MG63 (cell line): ENCODE measurements around the gene F10. TPM values are rescaled to one million over a fixed set of nuclear protein-coding genes. Genes with fewer than 3 reads are reported as not detected.

Experiments
- DNase-seq: peaks from one replicate; pipeline ENCODE4 v3.0.0-alpha.2; 2020
- H3K27me3 ChIP-seq: fragments of 250-450 bp; sonication (Bioruptor Pico); 2 replicates; pipeline ENCODE4 v1.5.1; 2020; ENCODE audit warnings: mild to moderate bottlenecking, moderate library complexity
- H3K36me3 ChIP-seq: fragments of 250-450 bp; sonication (Bioruptor Pico); 2 replicates; pipeline ENCODE4 v1.5.1; 2020; ENCODE audit warnings: mild to moderate bottlenecking, moderate library complexity
- H3K4me3 ChIP-seq: fragments of 250-450 bp; sonication (Bioruptor Pico); 2 replicates; pipeline ENCODE4 v1.5.1; 2020; ENCODE audit warnings: mild to moderate bottlenecking, moderate library complexity
- H3K9me3 ChIP-seq: fragments of 250-450 bp; sonication (Bioruptor Pico); 2 replicates; pipeline ENCODE4 v1.5.1; 2020; ENCODE audit warnings: mild to moderate bottlenecking, moderate library complexity
- total RNA-seq: library from RNA; depleted of rRNA; stranded (reverse); fragments of >200 nt; shearing (Covaris generic); gene quantifications from 2 replicates; pipeline ENCODE4 v1.2.3, GENCODE V29; 2014; ENCODE audit warnings: low replicate concordance

F10 gene
- total RNA-seq, 1 experiment from 2014 or later, result not detected

DNA sequence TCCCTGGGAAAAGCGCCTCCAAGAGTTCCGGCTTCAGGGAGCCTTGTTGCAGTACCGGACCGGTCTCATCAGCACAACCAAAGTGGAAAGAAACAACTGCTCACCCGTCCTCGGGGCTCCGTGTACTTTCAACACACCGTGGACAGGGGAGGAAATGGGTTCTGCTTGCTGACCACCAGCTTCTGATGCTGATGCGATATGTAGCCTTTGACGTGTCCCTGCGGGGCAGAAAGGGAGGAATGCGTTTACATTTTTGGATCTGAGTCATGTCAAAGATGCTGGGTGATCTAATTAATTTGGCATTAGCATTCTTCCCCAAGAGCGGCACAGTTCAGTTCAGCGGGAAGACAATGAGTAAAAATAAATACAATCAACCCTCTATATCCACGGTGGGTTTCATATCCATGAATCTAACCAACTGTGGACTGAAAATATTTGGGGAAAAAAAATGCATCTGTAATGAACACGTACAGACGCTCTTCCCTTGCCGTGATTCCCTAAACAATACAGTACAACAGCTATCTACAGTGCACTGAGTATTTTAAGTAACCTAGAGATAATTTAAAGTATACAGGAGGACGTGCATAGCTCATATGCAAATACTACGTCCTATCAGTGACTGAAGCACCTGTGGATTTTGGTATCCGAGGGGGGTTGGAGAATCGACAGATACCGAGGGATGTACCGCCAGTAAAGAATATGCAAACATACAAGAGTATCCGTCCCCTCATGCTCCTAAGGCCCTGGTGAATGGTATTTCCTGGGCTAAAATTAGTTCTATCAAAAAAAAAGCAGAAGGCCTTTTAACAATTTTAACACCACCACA, 55.7 kb downstream of the F10 start:
- H3K27me3 ChIP-seq, result no peaks in the 10 kb centered on the region
- H3K9me3 ChIP-seq, result no peaks in the 10 kb centered on the region
- peak; percentile 64 for DNase-seq
- peaks cover 87% of the 10 kb centered on the region for H3K36me3 ChIP-seq
- H3K4me3 ChIP-seq, result no peak overlapping the region

DNA sequence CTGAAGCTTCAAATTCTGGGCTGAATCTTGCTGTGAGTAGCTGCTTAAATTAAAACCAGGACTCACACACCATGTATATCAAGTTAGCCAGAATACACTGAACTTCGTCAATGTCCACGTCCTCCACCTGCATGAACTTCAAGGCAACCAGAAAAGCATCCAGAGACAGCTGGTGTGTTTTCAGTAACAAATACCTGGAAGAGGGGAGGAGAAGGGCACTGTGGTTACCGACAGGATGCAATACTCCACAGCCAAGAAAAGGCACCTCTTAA, 56.2 kb downstream of the F10 start:
- no peak for DNase-seq

DNA sequence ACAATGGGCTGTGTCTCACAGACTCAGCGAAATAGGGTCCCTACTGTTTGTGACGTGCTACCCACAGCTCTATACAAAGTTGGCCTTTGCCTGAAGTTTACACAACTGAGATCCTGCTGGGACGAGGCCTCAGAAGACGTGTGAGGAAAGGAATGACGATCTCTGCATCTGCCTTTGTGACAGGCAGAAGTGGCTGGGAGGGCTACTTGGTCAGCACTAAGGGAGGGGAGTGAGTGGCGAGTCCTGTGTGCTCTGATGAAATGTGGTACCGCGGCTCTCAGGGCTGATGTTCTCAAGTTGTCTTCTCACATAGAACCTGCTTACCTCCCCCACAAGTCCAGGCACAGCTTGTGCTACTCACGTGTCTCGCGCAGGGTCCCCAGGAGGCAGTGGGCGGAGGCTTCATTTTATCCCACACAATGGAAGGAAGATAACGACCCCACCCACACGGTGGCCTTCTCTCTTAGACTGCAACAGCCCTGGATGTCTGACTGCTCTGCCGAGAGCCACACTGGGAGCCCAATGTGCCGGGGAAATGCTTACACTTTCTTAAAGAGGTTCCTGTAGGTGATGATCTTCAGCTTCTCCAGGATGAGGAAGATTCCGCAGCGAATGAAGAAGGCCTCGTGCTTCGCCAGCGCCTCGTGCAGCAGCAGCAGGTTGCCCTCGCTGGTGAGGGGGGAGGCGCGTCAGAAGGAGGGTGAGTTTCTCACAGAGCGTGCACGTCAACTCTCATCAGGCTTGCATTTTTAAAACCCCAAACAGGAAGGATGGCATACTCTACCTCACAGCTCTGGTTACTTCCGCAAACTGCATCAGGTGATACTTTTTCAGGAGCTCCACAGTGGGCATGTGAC, 57.0 kb downstream of the F10 start:
- Histone ChIP-seq H3K36me3 (peaks cover 92% of the 10 kb centered on the region), H3K9me3 (no peaks in the 10 kb centered on the region), H3K4me3 (no peak overlapping the region), H3K27me3 (no peaks in the 10 kb centered on the region)
- no peak for DNase-seq

More for the DNA sequence above, 56.2 kb downstream of the F10 start:
- Histone ChIP-seq H3K36me3 (peaks cover 88% of the 10 kb centered on the region), H3K4me3 (no peak overlapping the region), H3K9me3 (no peaks in the 10 kb centered on the region), H3K27me3 (no peaks in the 10 kb centered on the region)

DNA sequence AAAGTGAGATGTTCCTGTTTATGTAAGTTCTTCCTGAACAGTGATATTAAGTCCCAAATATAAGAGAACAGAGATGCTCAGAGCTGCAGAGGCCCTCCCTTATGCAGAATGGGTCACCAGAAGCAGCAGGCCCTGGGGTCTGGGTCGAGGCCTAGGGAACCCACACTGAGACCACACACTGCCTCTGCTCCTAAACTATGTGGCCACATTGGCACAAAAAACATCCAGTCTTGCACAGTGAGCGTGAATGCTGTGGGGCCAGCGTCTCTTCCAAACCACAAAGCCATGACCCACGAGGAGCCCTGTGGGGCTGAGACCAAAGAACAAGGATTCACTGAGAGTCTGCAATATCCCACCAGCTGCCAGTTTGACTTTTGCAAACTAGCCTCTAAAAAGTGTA, 59.4 kb downstream of the F10 start:
- no peaks in the 10 kb centered on the region for H3K9me3 ChIP-seq
- H3K36me3 ChIP-seq, result peaks cover 91% of the 10 kb centered on the region
- H3K4me3 ChIP-seq, result no peak overlapping the region
- no peak for DNase-seq
- H3K27me3 ChIP-seq, result no peaks in the 10 kb centered on the region

DNA sequence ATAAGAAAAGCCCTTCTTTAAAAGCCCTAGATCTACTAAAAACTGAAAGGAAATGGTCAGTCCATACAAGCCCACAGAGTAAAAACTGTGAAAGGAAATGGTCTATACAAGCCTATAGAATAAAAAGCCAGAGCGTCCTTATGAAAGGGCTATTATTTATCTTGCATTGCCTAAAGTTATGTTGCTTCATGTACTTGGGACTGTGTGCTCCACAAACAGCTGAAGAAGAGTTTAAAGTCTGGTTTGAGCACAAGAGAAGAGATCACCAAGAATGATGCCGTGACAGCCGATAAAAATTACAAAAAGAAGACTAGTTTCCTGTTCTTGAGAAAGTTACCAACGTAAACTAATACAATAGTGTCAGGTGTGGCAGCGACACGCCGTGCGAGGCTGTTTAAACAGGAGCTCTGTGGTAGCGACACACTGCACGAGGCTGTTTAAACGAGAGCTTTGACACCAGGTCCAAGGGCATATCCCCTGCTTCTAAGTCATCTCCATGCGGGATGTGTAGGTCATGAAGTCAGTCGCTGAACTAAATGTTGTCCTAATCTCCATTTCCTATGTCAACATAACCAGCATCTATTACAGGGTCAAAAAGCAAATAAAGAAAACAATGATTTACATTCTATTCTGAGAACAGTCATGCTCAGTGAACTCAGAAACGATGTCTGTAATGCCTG, 61.0 kb downstream of the F10 start:
- Histone ChIP-seq H3K4me3 (no peak overlapping the region), H3K9me3 (no peaks in the 10 kb centered on the region), H3K27me3 (no peaks in the 10 kb centered on the region), H3K36me3 (peaks cover 86% of the 10 kb centered on the region)
- no peak for DNase-seq

DNA sequence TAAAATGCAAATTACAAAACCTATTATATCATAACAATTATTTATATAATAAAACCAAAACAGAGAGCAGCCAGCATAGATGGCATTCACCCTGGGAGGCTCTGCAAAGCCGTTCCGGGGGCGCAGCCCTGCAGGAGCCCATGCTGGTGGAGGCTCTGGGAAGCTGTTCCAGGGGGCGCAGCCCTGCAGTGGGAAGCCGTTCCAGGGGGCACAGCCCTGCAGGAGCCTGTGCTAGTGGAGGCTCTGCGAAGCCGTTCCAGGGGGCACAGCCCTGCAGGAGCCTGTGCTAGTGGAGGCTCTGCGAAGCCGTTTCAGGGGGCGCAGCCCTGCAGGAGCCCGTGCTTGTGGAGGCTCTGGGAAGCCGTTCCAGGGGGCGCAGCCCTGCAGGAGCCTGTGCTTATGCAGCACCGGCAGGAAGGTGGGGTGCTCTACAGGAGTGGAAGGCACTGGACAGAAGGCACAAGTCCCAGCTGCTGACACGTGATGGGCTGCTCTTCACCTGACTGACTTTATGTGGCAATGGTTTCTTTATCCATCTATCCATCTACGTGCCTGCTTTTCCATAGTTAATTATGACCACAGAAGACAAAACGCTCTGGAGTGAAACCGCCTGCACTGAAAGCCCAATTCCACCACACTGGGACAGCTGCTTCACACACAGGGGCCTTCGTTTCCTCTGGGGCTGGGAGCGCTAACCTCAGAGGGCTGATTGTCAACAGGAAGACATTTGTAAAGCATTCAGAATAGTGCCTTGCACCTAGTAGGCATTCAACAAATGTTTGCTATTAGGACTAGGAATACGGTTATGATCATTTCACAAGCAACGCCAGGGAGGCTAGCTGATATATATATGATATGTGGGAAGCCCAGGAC, 62.2 kb downstream of the F10 start:
- peaks cover 86% of the 10 kb centered on the region for H3K36me3 ChIP-seq
- no peaks in the 10 kb centered on the region for H3K27me3 ChIP-seq
- no peak for DNase-seq
- H3K4me3 ChIP-seq, result no peak overlapping the region
- no peaks in the 10 kb centered on the region for H3K9me3 ChIP-seq

DNA sequence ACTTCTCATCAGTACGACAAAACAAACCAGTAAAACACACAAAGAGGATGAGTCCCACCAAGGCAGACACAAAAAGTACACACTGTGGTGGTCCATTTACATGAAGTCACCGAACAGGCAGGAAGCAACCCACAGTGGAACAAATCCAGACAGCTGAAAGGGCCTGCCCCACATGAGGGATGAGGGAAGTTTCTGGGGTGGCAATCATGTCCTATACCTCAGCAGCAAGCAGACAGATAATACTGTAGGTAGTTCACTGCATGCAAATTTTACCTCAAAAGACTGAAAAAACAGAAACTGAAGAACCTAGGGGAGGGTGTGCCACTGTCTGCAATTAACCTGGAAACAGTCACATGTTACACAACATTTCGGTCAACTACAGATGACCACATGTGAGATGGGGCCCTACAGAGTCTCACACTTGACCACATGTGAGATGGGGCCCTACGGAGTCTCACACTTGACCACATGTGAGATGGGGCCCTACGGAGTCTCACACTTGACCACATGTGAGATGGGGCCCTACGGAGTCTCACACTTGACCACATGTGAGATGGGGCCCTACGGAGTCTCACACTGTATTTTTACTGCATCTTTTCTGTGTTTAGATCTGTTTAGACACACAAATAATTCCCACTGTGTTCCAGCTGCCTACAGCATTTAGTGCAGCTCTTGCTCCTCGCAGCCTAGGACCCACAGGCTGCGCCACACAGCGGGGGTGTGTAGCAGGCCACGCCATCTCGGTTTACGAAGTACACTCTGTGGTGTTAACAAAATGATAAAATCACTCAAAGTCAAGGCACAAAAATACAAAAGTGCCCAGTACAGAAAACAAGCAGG, 63.7 kb downstream of the F10 start:
- Histone ChIP-seq H3K9me3 (no peaks in the 10 kb centered on the region), H3K4me3 (peak overlapping the region; percentile 24; the same call in 1 of the 2 replicates), H3K27me3 (no peaks in the 10 kb centered on the region), H3K36me3 (peaks cover 84% of the 10 kb centered on the region)
- no peak for DNase-seq

DNA sequence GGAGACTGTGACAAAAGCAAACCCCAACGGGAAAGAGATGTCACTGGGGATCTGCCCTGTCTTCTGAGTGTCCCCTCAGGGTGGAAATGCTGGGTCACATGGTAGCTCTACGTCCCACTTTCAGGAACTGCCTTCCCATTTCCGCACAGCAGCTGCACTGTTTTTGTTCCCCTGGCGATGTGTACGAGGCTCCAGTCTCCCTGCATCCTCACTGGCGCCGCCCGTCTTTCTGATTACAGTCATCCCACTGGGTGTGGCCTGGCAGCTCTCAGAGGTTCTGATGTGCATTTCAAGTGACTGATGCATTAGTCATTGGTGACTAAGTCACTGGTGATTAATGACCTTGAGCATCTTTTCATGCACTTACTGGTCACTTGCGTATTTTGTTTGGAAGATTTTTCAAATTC, 64.7 kb downstream of the F10 start:
- no peaks in the 10 kb centered on the region for H3K9me3 ChIP-seq
- H3K4me3 ChIP-seq, result peak overlapping the region; percentile 24
- H3K36me3 ChIP-seq, result peaks cover 86% of the 10 kb centered on the region

DNA sequence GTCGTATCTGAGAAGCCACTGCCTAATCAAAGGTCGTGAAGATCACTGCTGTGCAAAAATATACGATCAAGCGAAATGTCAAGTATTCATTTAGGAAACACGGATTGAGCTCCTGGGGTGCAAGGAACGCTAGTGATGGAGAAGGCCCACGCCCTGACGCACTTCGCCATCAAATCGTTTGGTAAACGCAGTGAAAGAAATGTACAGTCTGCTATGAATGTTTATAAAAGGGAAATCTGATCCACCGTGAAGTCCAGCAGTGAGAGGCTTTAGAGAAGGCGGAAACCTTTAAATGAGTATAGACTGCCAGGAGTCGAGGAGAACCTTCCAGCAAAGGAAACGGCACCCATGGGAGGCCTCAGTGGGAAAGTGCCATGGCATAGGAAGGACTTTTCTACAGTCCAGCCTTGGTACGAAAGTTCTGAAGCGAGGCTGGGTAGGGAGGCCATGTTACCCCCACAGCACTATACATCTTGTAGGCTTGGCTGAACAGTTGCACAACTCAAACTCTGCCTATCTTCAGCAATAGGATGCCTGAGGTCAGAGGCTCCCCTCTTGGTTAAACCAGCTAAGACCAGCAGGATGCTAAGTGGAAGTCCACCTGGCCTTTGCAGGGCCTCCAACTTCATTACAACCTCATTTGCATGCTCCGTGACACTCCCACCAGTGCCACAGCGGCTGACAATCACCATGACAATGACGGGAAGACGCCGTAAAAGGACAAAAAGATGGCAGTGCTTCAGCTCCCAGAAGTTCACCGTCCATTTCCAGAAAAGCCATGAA, 65.5 kb downstream of the F10 start:
- Histone ChIP-seq H3K4me3 (no peak overlapping the region), H3K36me3 (peaks cover 83% of the 10 kb centered on the region), H3K27me3 (no peaks in the 10 kb centered on the region), H3K9me3 (no peaks in the 10 kb centered on the region)
- DNase-seq, result peak; percentile 34

More for the DNA sequence above, 64.7 kb downstream of the F10 start:
- H3K27me3 ChIP-seq, result no peaks in the 10 kb centered on the region
- peak; percentile 98 for DNase-seq

DNA sequence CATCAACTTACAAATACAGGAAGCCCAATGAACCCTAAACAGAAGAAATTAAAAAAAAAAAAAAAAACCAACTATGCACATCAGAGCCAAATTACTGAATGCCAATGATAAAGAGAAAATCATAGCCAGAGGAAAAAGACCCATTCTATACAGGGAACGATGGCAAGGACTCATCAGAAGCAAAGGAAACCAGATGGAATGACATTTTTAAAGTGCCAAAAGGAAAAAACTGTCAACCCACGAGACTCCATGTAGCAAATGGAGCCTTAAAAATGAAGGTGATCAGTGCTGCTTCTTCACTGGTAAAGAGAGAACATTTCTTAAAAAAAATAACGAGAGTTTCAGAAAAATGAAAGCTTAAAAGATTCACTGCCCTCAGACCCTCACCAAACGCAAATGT, 67.6 kb downstream of the F10 start:
- H3K9me3 ChIP-seq, result no peaks in the 10 kb centered on the region
- no peaks in the 10 kb centered on the region for H3K27me3 ChIP-seq
- peaks cover 83% of the 10 kb centered on the region for H3K36me3 ChIP-seq
- DNase-seq, result no peak
- no peak overlapping the region for H3K4me3 ChIP-seq

DNA sequence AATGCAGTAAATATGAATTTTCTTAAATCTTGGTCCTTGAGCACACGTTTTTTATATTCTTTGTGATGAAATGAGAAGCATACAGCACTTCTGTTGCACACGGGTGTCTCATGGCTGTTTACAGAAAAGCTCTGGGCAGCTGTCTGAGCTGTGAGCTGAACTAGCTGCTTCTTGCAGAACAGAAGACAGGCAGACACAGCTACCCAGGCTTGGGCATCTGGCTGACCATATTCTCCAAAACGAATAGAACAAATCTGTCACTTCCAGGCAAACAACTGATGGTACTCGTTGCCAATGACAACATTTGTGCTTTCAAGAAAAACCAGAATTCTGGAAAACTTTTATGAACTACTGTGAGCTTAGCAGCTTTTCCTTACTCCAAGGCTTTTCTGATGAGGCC, 69.7 kb downstream of the F10 start:
- H3K27me3 ChIP-seq, result no peaks in the 10 kb centered on the region
- H3K4me3 ChIP-seq, result no peak overlapping the region
- DNase-seq, result no peak
- H3K36me3 ChIP-seq, result peaks cover 85% of the 10 kb centered on the region
- H3K9me3 ChIP-seq, result no peaks in the 10 kb centered on the region

DNA sequence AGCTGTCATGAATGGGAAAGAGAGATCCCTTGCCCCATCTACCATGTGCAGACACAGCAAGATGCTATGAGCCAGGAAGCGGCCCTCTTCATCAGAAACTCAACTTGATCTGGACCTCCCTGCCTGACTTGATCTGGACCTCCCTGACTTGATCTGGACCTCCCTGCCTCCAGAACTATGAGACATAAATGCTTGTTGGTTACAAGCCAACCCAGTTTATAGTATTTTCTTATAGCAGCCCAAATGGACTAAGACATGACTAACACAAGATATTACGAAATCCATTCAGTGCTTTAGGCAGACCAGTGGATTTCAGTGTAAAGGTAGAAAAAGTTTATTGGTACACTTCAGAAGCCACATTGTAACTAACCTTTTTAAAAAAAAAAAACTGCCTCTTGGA, 70.3 kb downstream of the F10 start:
- Histone ChIP-seq H3K36me3 (peaks cover 89% of the 10 kb centered on the region), H3K27me3 (no peaks in the 10 kb centered on the region), H3K4me3 (no peak overlapping the region), H3K9me3 (no peaks in the 10 kb centered on the region)
- no peak for DNase-seq

DNA sequence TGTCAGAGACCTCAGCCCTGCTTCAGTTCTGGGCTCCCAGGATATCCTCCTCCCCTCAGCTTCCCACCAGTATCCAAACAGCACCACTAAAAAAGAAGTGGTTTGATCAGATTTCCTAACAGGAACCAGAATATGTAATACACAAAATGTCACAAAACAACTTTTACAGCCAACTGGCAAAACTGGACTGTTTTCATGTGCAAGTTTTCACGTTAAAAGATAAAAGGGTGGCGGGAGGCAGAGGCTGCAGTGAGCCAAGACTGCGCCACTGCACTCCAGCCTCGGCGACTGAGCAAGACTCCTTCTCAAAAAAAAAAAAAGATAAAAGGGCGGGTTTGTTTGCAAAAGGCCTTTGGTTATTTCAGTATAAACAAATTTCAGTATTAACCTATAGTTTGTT, 72.8 kb downstream of the F10 start:
- DNase-seq, result no peak
- no peaks in the 10 kb centered on the region for H3K27me3 ChIP-seq
- peaks cover 90% of the 10 kb centered on the region for H3K36me3 ChIP-seq
- no peak overlapping the region for H3K4me3 ChIP-seq
- H3K9me3 ChIP-seq, result no peaks in the 10 kb centered on the region

DNA sequence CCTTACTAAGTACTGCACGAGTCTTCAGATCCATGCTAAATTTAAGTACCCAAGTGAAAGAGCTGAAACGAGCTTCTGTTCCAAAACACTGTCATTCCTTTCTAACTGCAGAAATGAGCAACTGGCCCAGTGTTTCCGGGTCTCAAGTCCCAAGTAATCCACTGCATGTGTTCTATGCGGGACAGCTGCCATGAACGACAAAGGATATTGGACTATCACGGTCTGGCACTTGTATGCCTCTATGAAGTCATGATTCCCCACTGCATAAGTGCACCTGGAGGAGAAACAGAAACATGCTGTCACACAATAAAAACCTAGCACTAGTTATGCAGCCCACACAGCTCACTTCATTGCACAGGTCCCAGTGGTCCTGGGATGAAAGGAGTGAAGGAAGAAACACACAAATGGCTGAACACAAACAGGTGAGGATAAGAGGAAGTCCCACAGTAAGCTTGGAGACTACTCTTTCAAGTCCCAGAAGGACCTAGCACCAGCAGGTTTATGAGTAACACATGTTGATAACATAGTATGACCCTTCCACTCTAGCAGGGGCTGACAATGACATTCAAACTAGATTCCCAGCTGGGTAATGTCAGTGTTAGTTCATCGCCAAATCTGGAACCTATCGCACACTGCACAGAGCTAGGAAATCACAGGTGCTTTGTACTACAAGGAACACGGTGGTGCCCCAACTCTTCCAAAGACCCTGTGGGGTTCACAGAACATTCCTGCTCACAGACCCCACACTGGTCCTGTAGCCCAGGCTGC, 74.6 kb downstream of the F10 start:
- peaks cover 74% of the 10 kb centered on the region for H3K36me3 ChIP-seq
- H3K4me3 ChIP-seq, result no peak overlapping the region

More for the DNA sequence above, 74.6 kb downstream of the F10 start:
- Histone ChIP-seq H3K27me3 (no peaks in the 10 kb centered on the region), H3K9me3 (no peaks in the 10 kb centered on the region)
- no peak for DNase-seq
